Uterus (tissue), 2 donors: ENCODE results near the gene GCH1.

Experiments
- POLR2A ChIP-seq, 2 donors: fragments of 450-650 bp; IDR thresholded peaks; one replicate each; pipeline ENCODE4 v1.6.1; 2016; ENCODE audit warnings: antibody characterized with exemption in 2 of 2, mild to moderate bottlenecking in 1 of 2, moderate library complexity in 1 of 2
- TF ChIP-seq, protein P1 (sequence below), 4 experiments: fragments of 200-600 bp in 2 of 4; fragments of 450-650 bp in 2 of 4; sonication (generic) in 2 of 4; IDR thresholded peaks; one replicate each; pipeline ENCODE4 v1.5.1; 2016 to 2019; ENCODE audit warnings: antibody characterized with exemption in 4 of 4, mild to moderate bottlenecking in 2 of 4, moderate library complexity in 1 of 4

DNA sequence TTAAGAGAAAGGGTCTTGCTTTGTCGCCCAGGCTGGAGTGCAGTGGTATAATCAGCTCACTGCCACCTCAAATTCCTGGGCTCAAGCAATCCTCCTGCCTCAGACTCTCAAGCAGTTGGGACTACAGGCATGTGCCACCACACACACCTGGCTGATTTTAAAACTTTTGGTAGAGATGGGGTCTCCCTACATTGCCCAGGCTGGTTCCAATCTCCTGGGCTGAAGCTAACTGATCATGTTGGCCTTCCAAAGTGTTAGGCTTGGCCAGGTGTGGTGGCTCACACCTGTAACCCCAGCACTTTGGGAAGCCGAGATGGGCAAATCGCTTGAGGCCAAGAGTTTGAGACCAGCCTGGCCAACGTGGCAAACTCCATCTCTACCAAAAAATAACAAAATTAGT, 43.9 kb upstream of the GCH1 start:
- TF ChIP-seq, protein P1, sequence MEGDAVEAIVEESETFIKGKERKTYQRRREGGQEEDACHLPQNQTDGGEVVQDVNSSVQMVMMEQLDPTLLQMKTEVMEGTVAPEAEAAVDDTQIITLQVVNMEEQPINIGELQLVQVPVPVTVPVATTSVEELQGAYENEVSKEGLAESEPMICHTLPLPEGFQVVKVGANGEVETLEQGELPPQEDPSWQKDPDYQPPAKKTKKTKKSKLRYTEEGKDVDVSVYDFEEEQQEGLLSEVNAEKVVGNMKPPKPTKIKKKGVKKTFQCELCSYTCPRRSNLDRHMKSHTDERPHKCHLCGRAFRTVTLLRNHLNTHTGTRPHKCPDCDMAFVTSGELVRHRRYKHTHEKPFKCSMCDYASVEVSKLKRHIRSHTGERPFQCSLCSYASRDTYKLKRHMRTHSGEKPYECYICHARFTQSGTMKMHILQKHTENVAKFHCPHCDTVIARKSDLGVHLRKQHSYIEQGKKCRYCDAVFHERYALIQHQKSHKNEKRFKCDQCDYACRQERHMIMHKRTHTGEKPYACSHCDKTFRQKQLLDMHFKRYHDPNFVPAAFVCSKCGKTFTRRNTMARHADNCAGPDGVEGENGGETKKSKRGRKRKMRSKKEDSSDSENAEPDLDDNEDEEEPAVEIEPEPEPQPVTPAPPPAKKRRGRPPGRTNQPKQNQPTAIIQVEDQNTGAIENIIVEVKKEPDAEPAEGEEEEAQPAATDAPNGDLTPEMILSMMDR (IDR thresholded peaks at IDR 0.05), result no peak
- no peak for TF ChIP-seq POLR2A (IDR thresholded peaks at IDR 0.05)
